Measurements from ENCODE around the gene CSRNP3. TPM values are rescaled to one million over a fixed set of nuclear protein-coding genes. Genes with fewer than 3 reads are reported as not detected.

Gene CSRNP3
- total RNA-seq, 1 experiment from 2014 or later = not detected

GRCh38 chr2:165547900-165548299 is 78.4 kb downstream of the CSRNP3 start:
- H3K9me3 ChIP-seq (ENCODE audit: control insufficient read depth, insufficient read depth, low read depth, low read length) = no peaks in the 10 kb centered on the region
- no peaks in the 10 kb centered on the region for H3K4me1 ChIP-seq (ENCODE audit: control insufficient read depth, insufficient read depth, low read length)
- ATAC-seq = no peak
- TF ChIP-seq SIN3A (IDR thresholded peaks at IDR 0.05; ENCODE audit: borderline replicate concordance, insufficient read depth, low read depth, low read length) = no peak
- no peak for TF ChIP-seq POLR2AphosphoS5 (IDR thresholded peaks at IDR 0.05; ENCODE audit: low read depth, low read length)
- TF ChIP-seq TCF7L2 (IDR thresholded peaks at IDR 0.05; ENCODE audit: low read depth, low read length) = no peak
- TF ChIP-seq CTCF (IDR thresholded peaks at IDR 0.05) = no peak
- no peak for TF ChIP-seq REST (IDR thresholded peaks at IDR 0.05; ENCODE audit: insufficient read depth in 1 of 2, low read depth in 2 of 2, low read length in 1 of 2)
- H3K27me3 ChIP-seq (ENCODE audit: control insufficient read depth, insufficient read depth, low read length) = no peaks in the 10 kb centered on the region
- intact Hi-C loops (cut with micrococcal nuclease; ENCODE audit: unreplicated experiment) = no loop called here
- DNase-seq (ENCODE audit: low read depth, low spot score) = no peak
- in situ Hi-C loops (cut with HindIII; ENCODE audit: low pct_unique_long_range_greater_than_20kb, low sequenced_read_pairs) = no loop called here
- ChIA-PET POLR2A (no interaction called here), CTCF (no interaction called here)
- no peak overlapping the region for H3K4me3 ChIP-seq (ENCODE audit: low read depth in 2 of 2, low read length in 2 of 2)
- no peaks in the 10 kb centered on the region for H3K36me3 ChIP-seq (ENCODE audit: control insufficient read depth, insufficient read depth, low read length)
- BruUV-seq (replicated peaks) = no TSS peak
- no peak overlapping the region for H3K27ac ChIP-seq (ENCODE audit: low read length)

GRCh38 chr2:165549619-165550018 is 80.1 kb downstream of the CSRNP3 start:
- ChIA-PET CTCF (no interaction called here), POLR2A (no interaction called here)
- intact Hi-C loops (cut with micrococcal nuclease; ENCODE audit: unreplicated experiment) = no loop called here
- H3K4me3 ChIP-seq (ENCODE audit: low read depth in 2 of 2, low read length in 2 of 2) = no peak overlapping the region
- H3K4me1 ChIP-seq (ENCODE audit: control insufficient read depth, insufficient read depth, low read length) = no peaks in the 10 kb centered on the region
- no peak for DNase-seq (ENCODE audit: low read depth, low spot score)
- no peak overlapping the region for H3K27ac ChIP-seq (ENCODE audit: low read length)
- no peak for ATAC-seq
- H3K36me3 ChIP-seq (ENCODE audit: control insufficient read depth, insufficient read depth, low read length) = no peaks in the 10 kb centered on the region
- no TSS peak for BruUV-seq (replicated peaks)
- in situ Hi-C loops (cut with HindIII; ENCODE audit: low pct_unique_long_range_greater_than_20kb, low sequenced_read_pairs) = no loop called here
- no peaks in the 10 kb centered on the region for H3K27me3 ChIP-seq (ENCODE audit: control insufficient read depth, insufficient read depth, low read length)
- TF ChIP-seq REST (IDR thresholded peaks at IDR 0.05; ENCODE audit: insufficient read depth in 1 of 2, low read depth in 2 of 2, low read length in 1 of 2) = no peak
- TF ChIP-seq SIN3A (IDR thresholded peaks at IDR 0.05; ENCODE audit: borderline replicate concordance, insufficient read depth, low read depth, low read length) = no peak
- TF ChIP-seq POLR2AphosphoS5 (IDR thresholded peaks at IDR 0.05; ENCODE audit: low read depth, low read length) = no peak
- TF ChIP-seq CTCF (IDR thresholded peaks at IDR 0.05) = no peak
- no peak for TF ChIP-seq TCF7L2 (IDR thresholded peaks at IDR 0.05; ENCODE audit: low read depth, low read length)
- no peaks in the 10 kb centered on the region for H3K9me3 ChIP-seq (ENCODE audit: control insufficient read depth, insufficient read depth, low read depth, low read length)

Measured in Panc1 (cell line).